Activated B cell treated with CpG ODN at 0.5 μM for 24 hours (primary cell): ENCODE results near the gene ARHGAP26. TPM values are rescaled to one million over a fixed set of nuclear protein-coding genes. Genes with fewer than 3 reads are reported as not detected.

ENCODE experiments used
- ATAC-seq: fragments of 200-7000 bp; cut with Tn5 transposase; one replicate; pipeline ENCODE4 v1.10.0; 2021; ENCODE audit warnings: low read depth, mild to moderate bottlenecking, moderate library complexity
- CTCF ChIA-PET: fragments of 350-600 bp; sonication (Branson Sonifier 250); formaldehyde crosslinking; loops from one replicate; lab custom pipeline; 2021; ENCODE audit warnings: antibody characterized with exemption; lab: Charles Lee
- POLR2A ChIA-PET: fragments of 350-600 bp; sonication (Branson Sonifier 250); formaldehyde crosslinking; loops from one replicate; lab custom pipeline; 2021; ENCODE audit warnings: antibody characterized with exemption; lab: Charles Lee
- DNase-seq: peaks from one replicate; pipeline ENCODE4 v3.0.0; 2022
- H3K27ac Mint-ChIP-seq: one replicate; pipeline ENCODE4 v1.8.0; 2020; ENCODE audit warnings: mixed read lengths
- H3K27me3 Mint-ChIP-seq: one replicate; pipeline ENCODE4 v1.8.0; 2021; ENCODE audit warnings: mixed read lengths
- H3K36me3 Mint-ChIP-seq: one replicate; pipeline ENCODE4 v1.8.0; 2021; ENCODE audit warnings: low read depth, mixed read lengths
- H3K4me1 Mint-ChIP-seq: one replicate; pipeline ENCODE4 v1.8.0; 2021; ENCODE audit warnings: mixed read lengths
- H3K4me3 Mint-ChIP-seq: one replicate; pipeline ENCODE4 v1.8.0; 2020; ENCODE audit warnings: mild to moderate bottlenecking, mixed read lengths
- H3K9me3 Mint-ChIP-seq: one replicate; pipeline ENCODE4 v1.8.0; 2020; ENCODE audit warnings: mixed read lengths
- CTCF ChIP-seq: fragments of 200-600 bp; IDR thresholded peaks from one replicate; pipeline ENCODE4 v1.8.0; 2022; ENCODE audit warnings: antibody characterized with exemption, mild to moderate bottlenecking
- intact Hi-C: fragments of 100-400 bp; cut with micrococcal nuclease; formaldehyde crosslinking; loops from one replicate; pipeline ENCODE4 v1.15.1; 2024
- total RNA-seq: library from RNA; stranded (reverse); gene quantifications from 2 replicates; pipeline ENCODE4 v1.2.3, GENCODE V29; 2022

The ARHGAP26 gene
- total RNA-seq, 1 donor from 2014 or later = 20.9 TPM

- Mint-ChIP-seq H3K27ac (no peak overlapping the region), H3K36me3 (no peaks in the 10 kb centered on the region), H3K27me3 (no peaks in the 10 kb centered on the region), H3K4me1 (peaks cover 88% of the 10 kb centered on the region), H3K9me3 (peaks cover 2% of the 10 kb centered on the region), H3K4me3 (no peak overlapping the region)
- DNase-seq (no peak), ATAC-seq (no peak)
- CTCF ChIA-PET = interaction anchor here (1.1 to 1.5 kb wide), 2 partner anchors 68 to 70 kb away, joined by 3 to 4 read pairs; no protein-coding TSS in a partner anchor
- TF ChIP-seq CTCF = no peak
- intact Hi-C loops = no loop called here
- POLR2A ChIA-PET = interaction anchor here (1.1 kb wide), 1 partner anchor 608 kb away, joined by 6 read pairs; no protein-coding TSS in a partner anchor
Observed at GRCh38 chr5:142796492-142797109, 26.4 kb downstream of the ARHGAP26 start.

GRCh38 chr5:142797420-142797819 lies 27.2 kb downstream of the ARHGAP26 start:
- no peaks in the 10 kb centered on the region for H3K36me3 Mint-ChIP-seq
- H3K27ac Mint-ChIP-seq = no peak overlapping the region

GRCh38 chr5:142798099-142798770 lies 28.1 kb downstream of the ARHGAP26 start:
- Mint-ChIP-seq H3K4me1 (peaks cover 86% of the 10 kb centered on the region), H3K4me3 (no peak overlapping the region), H3K27me3 (no peaks in the 10 kb centered on the region), H3K9me3 (peaks cover 2% of the 10 kb centered on the region), H3K36me3 (no peaks in the 10 kb centered on the region), H3K27ac (peak overlapping the region; percentile 51)
- no peak for TF ChIP-seq CTCF
- intact Hi-C loops = no loop called here
- DNase-seq (no peak), ATAC-seq (peak; percentile 27)
- ChIA-PET CTCF (interaction anchor here (0.8 to 2.1 kb wide), 8 partner anchors 10 to 90 kb away, joined by 3 to 11 read pairs (median 4); partner anchors contain the start of gene ARHGAP26), POLR2A (interaction anchor here (1.6 to 1.7 kb wide), 2 partner anchors 9 to 28 kb away, joined by 6 to 9 read pairs; partner anchors contain the start of gene ARHGAP26)

More at GRCh38 chr5:142797420-142797819, 27.2 kb downstream of the ARHGAP26 start:
- peaks cover 94% of the 10 kb centered on the region for H3K4me1 Mint-ChIP-seq
- intact Hi-C loops = no loop called here
- ChIA-PET CTCF (interaction anchor here (1.1 to 2.1 kb wide), 5 partner anchors 11 to 70 kb away, joined by 3 to 11 read pairs (median 5); no protein-coding TSS in a partner anchor), POLR2A (interaction anchor here (1.1 to 1.7 kb wide), 2 partner anchors 27 to 607 kb away, joined by 6 to 9 read pairs; partner anchors contain the start of gene ARHGAP26)
- no peak for ATAC-seq
- H3K27me3 Mint-ChIP-seq = no peaks in the 10 kb centered on the region
- H3K9me3 Mint-ChIP-seq = peaks cover 2% of the 10 kb centered on the region
- DNase-seq = no peak
- TF ChIP-seq CTCF = no peak
- H3K4me3 Mint-ChIP-seq = no peak overlapping the region

- no peaks in the 10 kb centered on the region for H3K36me3 Mint-ChIP-seq
- peak overlapping the region; percentile 84 for H3K27ac Mint-ChIP-seq
- CTCF ChIA-PET = interaction anchor here (2.1 kb wide), 1 partner anchor 31 kb away, joined by 6 read pairs; the partner anchor contains the start of gene ARHGAP26
- intact Hi-C loops = loop anchor here (1.0 to 10.0 kb wide), 5 partner anchors 9 to 576 kb away; partner anchors contain the start of gene ARHGAP26
- no peak for TF ChIP-seq CTCF
- H3K4me3 Mint-ChIP-seq = peak overlapping the region; percentile 64
- ATAC-seq = peak; percentile 78
- no peaks in the 10 kb centered on the region for H3K9me3 Mint-ChIP-seq
- POLR2A ChIA-PET = interaction anchor here (0.9 to 2.1 kb wide), 3 partner anchors 8 to 30 kb away, joined by 4 to 18 read pairs (median 5); partner anchors contain the start of gene ARHGAP26
- H3K4me1 Mint-ChIP-seq = peaks cover 63% of the 10 kb centered on the region
- DNase-seq = no peak
- no peaks in the 10 kb centered on the region for H3K27me3 Mint-ChIP-seq
Observed at GRCh38 chr5:142800776-142801494, 30.8 kb downstream of the ARHGAP26 start.
